Rectal smooth muscle tissue (tissue), 1 donor: Measurements from ENCODE around the gene TSPAN2.

Experiments
- H3K27ac ChIP-seq: one replicate; pipeline ENCODE4 v1.7.0; 2013; ENCODE audit warnings: low read depth, low read length, inconsistent platforms
- H3K27me3 ChIP-seq: one replicate; pipeline ENCODE4 v1.7.0; 2013; ENCODE audit warnings: low read length; ENCODE audit not compliant: control insufficient read depth, insufficient read depth
- H3K36me3 ChIP-seq: one replicate; pipeline ENCODE4 v1.7.0; 2013; ENCODE audit warnings: low read length; ENCODE audit not compliant: control insufficient read depth, insufficient read depth
- H3K4me1 ChIP-seq: one replicate; pipeline ENCODE4 v1.7.0; 2013; ENCODE audit warnings: low read length; ENCODE audit not compliant: control insufficient read depth, insufficient read depth
- H3K4me3 ChIP-seq: one replicate; pipeline ENCODE4 v1.7.0; 2013; ENCODE audit warnings: low read length
- H3K9ac ChIP-seq: one replicate; pipeline ENCODE4 v1.7.0; 2013; ENCODE audit warnings: low read length

The TSPAN2 gene

GRCh38 chr1:115089420-115090185, at the start of gene TSPAN2:
TSPAN2 (minus strand) TSS chr1:115089503; CDS start chr1:115089432, 71 bp downstream.
- H3K27ac ChIP-seq, result peak within 1 kb of the TSS; percentile 100
- peak within 1 kb of the TSS; percentile 87 for H3K4me3 ChIP-seq
- H3K4me1 ChIP-seq, result peaks cover 23% of the 10 kb centered on the region
- H3K36me3 ChIP-seq, result no peaks in the 10 kb centered on the region
- H3K27me3 ChIP-seq, result no peaks in the 10 kb centered on the region
- peak within 1 kb of the TSS; percentile 83 for H3K9ac ChIP-seq

GRCh38 chr1:115138973-115139372, 49.7 kb upstream of the TSPAN2 start:
- H3K4me3 ChIP-seq, result no peak overlapping the region
- H3K4me1 ChIP-seq, result peaks cover 11% of the 10 kb centered on the region
- no peak overlapping the region for H3K27ac ChIP-seq
- H3K36me3 ChIP-seq, result no peaks in the 10 kb centered on the region
- H3K27me3 ChIP-seq, result no peaks in the 10 kb centered on the region
- no peak overlapping the region for H3K9ac ChIP-seq

GRCh38 chr1:115138271-115138670, 49.0 kb upstream of the TSPAN2 start:
- Histone ChIP-seq H3K4me1 (peaks cover 11% of the 10 kb centered on the region), H3K4me3 (no peak overlapping the region), H3K36me3 (no peaks in the 10 kb centered on the region), H3K9ac (no peak overlapping the region), H3K27ac (no peak overlapping the region), H3K27me3 (no peaks in the 10 kb centered on the region)

- H3K27ac ChIP-seq, result no peak overlapping the region
- peaks cover 11% of the 10 kb centered on the region for H3K4me1 ChIP-seq
- no peak overlapping the region for H3K4me3 ChIP-seq
- no peak overlapping the region for H3K9ac ChIP-seq
- H3K27me3 ChIP-seq, result no peaks in the 10 kb centered on the region
- no peaks in the 10 kb centered on the region for H3K36me3 ChIP-seq
These were observed 47.9 kb upstream of the TSPAN2 start for GRCh38 chr1:115137191-115137590.

- Histone ChIP-seq H3K4me1 (peaks cover 11% of the 10 kb centered on the region), H3K27ac (no peak overlapping the region), H3K9ac (no peak overlapping the region), H3K27me3 (no peaks in the 10 kb centered on the region), H3K4me3 (no peak overlapping the region), H3K36me3 (no peaks in the 10 kb centered on the region)
These were observed 47.4 kb upstream of the TSPAN2 start for GRCh38 chr1:115136706-115137105.

- Histone ChIP-seq H3K4me3 (no peak overlapping the region), H3K4me1 (peaks cover 11% of the 10 kb centered on the region), H3K27me3 (no peaks in the 10 kb centered on the region), H3K27ac (no peak overlapping the region), H3K36me3 (no peaks in the 10 kb centered on the region), H3K9ac (no peak overlapping the region)
These were observed 46.8 kb upstream of the TSPAN2 start for GRCh38 chr1:115136106-115136505.

GRCh38 chr1:115135681-115136080, 46.4 kb upstream of the TSPAN2 start:
- no peaks in the 10 kb centered on the region for H3K27me3 ChIP-seq
- H3K9ac ChIP-seq, result no peak overlapping the region
- peak overlapping the region; percentile 28 for H3K27ac ChIP-seq
- H3K4me1 ChIP-seq, result peaks cover 11% of the 10 kb centered on the region
- H3K4me3 ChIP-seq, result no peak overlapping the region
- no peaks in the 10 kb centered on the region for H3K36me3 ChIP-seq

GRCh38 chr1:115134850-115135480, 45.7 kb upstream of the TSPAN2 start:
- peaks cover 11% of the 10 kb centered on the region for H3K4me1 ChIP-seq
- no peak overlapping the region for H3K4me3 ChIP-seq
- no peak overlapping the region for H3K9ac ChIP-seq
- peak overlapping the region; percentile 28 for H3K27ac ChIP-seq
- H3K36me3 ChIP-seq, result no peaks in the 10 kb centered on the region
- H3K27me3 ChIP-seq, result no peaks in the 10 kb centered on the region

- Histone ChIP-seq H3K27me3 (no peaks in the 10 kb centered on the region), H3K4me3 (no peak overlapping the region), H3K36me3 (no peaks in the 10 kb centered on the region), H3K4me1 (peaks cover 11% of the 10 kb centered on the region), H3K9ac (no peak overlapping the region), H3K27ac (no peak overlapping the region)
These were observed 44.9 kb upstream of the TSPAN2 start for GRCh38 chr1:115134231-115134630.

- Histone ChIP-seq H3K9ac (no peak overlapping the region), H3K27ac (no peak overlapping the region), H3K27me3 (no peaks in the 10 kb centered on the region), H3K4me3 (no peak overlapping the region), H3K4me1 (peaks cover 11% of the 10 kb centered on the region), H3K36me3 (no peaks in the 10 kb centered on the region)
These were observed 44.1 kb upstream of the TSPAN2 start for GRCh38 chr1:115133440-115133839.

- no peak overlapping the region for H3K9ac ChIP-seq
- H3K4me1 ChIP-seq, result peaks cover 11% of the 10 kb centered on the region
- H3K36me3 ChIP-seq, result no peaks in the 10 kb centered on the region
- H3K27me3 ChIP-seq, result no peaks in the 10 kb centered on the region
- no peak overlapping the region for H3K4me3 ChIP-seq
- H3K27ac ChIP-seq, result no peak overlapping the region
These were observed 41.5 kb upstream of the TSPAN2 start for GRCh38 chr1:115130786-115131185.

GRCh38 chr1:115129071-115129640, 39.9 kb upstream of the TSPAN2 start:
- Histone ChIP-seq H3K4me1 (no peaks in the 10 kb centered on the region), H3K27me3 (no peaks in the 10 kb centered on the region), H3K4me3 (no peak overlapping the region), H3K36me3 (no peaks in the 10 kb centered on the region), H3K27ac (no peak overlapping the region), H3K9ac (no peak overlapping the region)
